IMR-90 (cell line): ENCODE measurements around the gene ADPRHL1. TPM values are rescaled to one million over a fixed set of nuclear protein-coding genes. Genes with fewer than 3 reads are reported as not detected.

ENCODE experiments used
- ATAC-seq: fragments of 200-7000 bp; cut with Tn5 transposase; 2 replicates; pipeline ENCODE4 v1.9.1; 2020; ENCODE audit warnings: low read depth, mild to moderate bottlenecking, moderate library complexity
- BruUV-seq: library from RNA; stranded (reverse); fragments of 400-500 nt; replicated peaks from 2 replicates; lab custom pipeline; 2021; lab: Mats Ljungman, UMichigan
- CTCF ChIA-PET: fragments of 300-600 bp; formaldehyde crosslinking; extraction: SDS; loops from one replicate; lab custom pipeline; 2021; ENCODE audit warnings: antibody characterized with exemption; lab: Yijun Ruan, JAX
- POLR2A ChIA-PET: fragments of 300-600 bp; sonication (Branson Sonifier 250); formaldehyde crosslinking; loops from one replicate; lab custom pipeline; 2022; ENCODE audit warnings: antibody characterized with exemption; ENCODE audit not compliant: unreplicated experiment; lab: Charles Lee
- DNase-seq: peaks from one replicate; pipeline ENCODE4 v3.0.0; 2013
- H2AFZ ChIP-seq: replicated peaks from 2 replicates; pipeline ENCODE3; 2013; ENCODE audit warnings: low read length, mild to moderate bottlenecking; ENCODE audit not compliant: poor library complexity
- H2AK5ac ChIP-seq: 2 replicates; pipeline ENCODE4 v1.6.1; 2013; ENCODE audit warnings: low read depth, low read length, inconsistent platforms
- H2AK9ac ChIP-seq: replicated peaks from 2 replicates; pipeline ENCODE3; 2013; ENCODE audit warnings: mild to moderate bottlenecking, low read depth, low read length, moderate library complexity; ENCODE audit not compliant: poor library complexity
- H2BK120ac ChIP-seq: 2 replicates; pipeline ENCODE4 v1.6.1; 2013; ENCODE audit warnings: low read depth, low read length, inconsistent platforms
- H2BK15ac ChIP-seq: 3 replicates; pipeline ENCODE4 v1.6.1; 2013; ENCODE audit warnings: low read depth, low read length, inconsistent platforms
- H2BK20ac ChIP-seq: 2 replicates; pipeline ENCODE4 v1.6.1; 2013; ENCODE audit warnings: low read depth, mild to moderate bottlenecking, inconsistent platforms, low read length, moderate library complexity
- H2BK5ac ChIP-seq: 2 replicates; pipeline ENCODE4 v1.6.1; 2013; ENCODE audit warnings: mild to moderate bottlenecking, low read depth, low read length, inconsistent platforms; ENCODE audit not compliant: poor library complexity, severe bottlenecking
- H3K14ac ChIP-seq: replicated peaks from 2 replicates; pipeline ENCODE4 v1.6.1; 2013; ENCODE audit warnings: low read depth, low read length, inconsistent platforms
- H3K18ac ChIP-seq: 2 replicates; pipeline ENCODE4 v1.6.1; 2013; ENCODE audit warnings: low read depth, low read length, control low read depth
- H3K23ac ChIP-seq: 2 replicates; pipeline ENCODE4 v1.6.1; 2013; ENCODE audit warnings: low read depth, low read length, inconsistent platforms
- H3K27ac ChIP-seq: 2 replicates; pipeline ENCODE4 v1.5.1; 2013; ENCODE audit warnings: mild to moderate bottlenecking, control low read depth, low read length; ENCODE audit not compliant: insufficient read depth
- H3K27me3 ChIP-seq: 2 replicates; pipeline ENCODE4 v1.6.1; 2013; ENCODE audit warnings: low read length; ENCODE audit not compliant: control insufficient read depth, insufficient read depth
- H3K36me3 ChIP-seq: 2 replicates; pipeline ENCODE4 v1.6.1; 2013; ENCODE audit warnings: low read length, mixed read lengths; ENCODE audit not compliant: control insufficient read depth, insufficient read depth
- H3K4ac ChIP-seq: 2 replicates; pipeline ENCODE4 v1.6.1; 2013; ENCODE audit warnings: low read depth, low read length, inconsistent platforms
- H3K4me1 ChIP-seq: 2 replicates; pipeline ENCODE4 v1.6.1; 2013; ENCODE audit warnings: low read length, mixed read lengths; ENCODE audit not compliant: control insufficient read depth, insufficient read depth
- H3K4me2 ChIP-seq: 2 replicates; pipeline ENCODE4 v1.6.1; 2013; ENCODE audit warnings: low read depth, mild to moderate bottlenecking, control low read depth, low read length, moderate library complexity
- H3K4me3 ChIP-seq: 2 replicates; pipeline ENCODE4 v1.5.1; 2013; ENCODE audit warnings: low read depth, mild to moderate bottlenecking, control low read depth, low read length, moderate library complexity; ENCODE audit not compliant: insufficient read depth
- H3K56ac ChIP-seq: 2 replicates; pipeline ENCODE4 v1.6.1; 2013; ENCODE audit warnings: low read length, inconsistent platforms; ENCODE audit not compliant: insufficient read depth; ENCODE audit errors: extremely low read depth
- H3K79me1 ChIP-seq, 2 experiments: 2 replicates each; pipeline ENCODE4 v1.6.1; 2013; ENCODE audit warnings: low read length in 2 of 2, inconsistent platforms in 1 of 2, low read depth in 1 of 2
- H3K9ac ChIP-seq: 2 replicates; pipeline ENCODE4 v1.6.1; 2013; ENCODE audit warnings: low read depth, low read length, control low read depth
- H3K9me1 ChIP-seq: 2 replicates; pipeline ENCODE4 v1.6.1; 2013; ENCODE audit warnings: low read length, inconsistent platforms; ENCODE audit not compliant: insufficient read depth
- H3K9me3 ChIP-seq: 2 replicates; pipeline ENCODE4 v1.6.1; 2013; ENCODE audit warnings: low read length; ENCODE audit not compliant: control insufficient read depth, insufficient read depth
- H4K20me1 ChIP-seq: 2 replicates; pipeline ENCODE4 v1.6.1; 2013; ENCODE audit warnings: low read length, inconsistent platforms; ENCODE audit not compliant: insufficient read depth
- H4K5ac ChIP-seq: 2 replicates; pipeline ENCODE4 v1.6.1; 2013; ENCODE audit warnings: mild to moderate bottlenecking, low read depth, low read length, control low read depth
- H4K8ac ChIP-seq, 2 experiments: 2 replicates each; pipeline ENCODE4 v1.6.1; 2013; ENCODE audit warnings: low read depth in 2 of 2, low read length in 2 of 2, control low read depth in 1 of 2, inconsistent platforms in 1 of 2
- H4K91ac ChIP-seq: 2 replicates; pipeline ENCODE4 v1.6.1; 2013; ENCODE audit warnings: low read depth, low read length, inconsistent platforms; ENCODE audit not compliant: insufficient read depth
- BHLHE40 ChIP-seq: fragments of 150-350 bp; IDR thresholded peaks from 2 replicates; pipeline ENCODE4 v1.6.1; 2016; ENCODE audit warnings: mild to moderate bottlenecking, low read depth, low read length
- CEBPB ChIP-seq: IDR thresholded peaks from 2 replicates; pipeline ENCODE4 v1.6.1; 2012; ENCODE audit warnings: low read depth, low read length, improper control_type of control experiment
- CHD1 ChIP-seq: IDR thresholded peaks from 2 replicates; pipeline ENCODE4 v1.6.1; 2012; ENCODE audit warnings: low read depth, low read length, improper control_type of control experiment
- CTCF ChIP-seq: conservative IDR thresholded peaks from 2 replicates; pipeline ENCODE4 v1.5.1; 2012; ENCODE audit warnings: mild to moderate bottlenecking, low read depth, low read length, improper control_type of control experiment
- ELK1 ChIP-seq: fragments of 150-350 bp; IDR thresholded peaks from 2 replicates; pipeline ENCODE4 v1.6.1; 2016; ENCODE audit warnings: low read depth, mild to moderate bottlenecking, low read length, moderate library complexity, borderline replicate concordance
- FOS ChIP-seq: fragments of 150-350 bp; IDR thresholded peaks from 2 replicates; pipeline ENCODE4 v1.6.1; 2016; ENCODE audit warnings: low read depth, low read length
- MAFK ChIP-seq: IDR thresholded peaks from 2 replicates; pipeline ENCODE4 v1.6.1; 2012; ENCODE audit warnings: low read depth, low read length, improper control_type of control experiment
- MAZ ChIP-seq: IDR thresholded peaks from 2 replicates; pipeline ENCODE4 v1.6.1; 2012; ENCODE audit warnings: low read depth, mild to moderate bottlenecking, low read length, improper control_type of control experiment, moderate library complexity, borderline replicate concordance
- MXI1 ChIP-seq: IDR thresholded peaks from 2 replicates; pipeline ENCODE4 v1.6.1; 2012; ENCODE audit warnings: low read depth, mild to moderate bottlenecking, low read length, moderate library complexity, borderline replicate concordance
- NFE2L2 ChIP-seq: fragments of 150-350 bp; IDR thresholded peaks from 2 replicates; pipeline ENCODE4 v1.6.1; 2016; ENCODE audit warnings: low read depth, mild to moderate bottlenecking, low read length
- POLR2A ChIP-seq: IDR thresholded peaks from 2 replicates; pipeline ENCODE4 v1.6.1; 2012; ENCODE audit warnings: mild to moderate bottlenecking, low read depth, low read length
- RAD21 ChIP-seq: IDR thresholded peaks from 2 replicates; pipeline ENCODE4 v1.6.1; 2012; ENCODE audit warnings: low read length, improper control_type of control experiment
- RCOR1 ChIP-seq: IDR thresholded peaks from 2 replicates; pipeline ENCODE4 v1.6.1; 2012; ENCODE audit warnings: mild to moderate bottlenecking, low read length, improper control_type of control experiment; ENCODE audit not compliant: insufficient replicate concordance
- RFX5 ChIP-seq: IDR thresholded peaks from 2 replicates; pipeline ENCODE4 v1.8.0; 2012; ENCODE audit warnings: low read depth, mild to moderate bottlenecking, low read length, moderate library complexity
- SMC3 ChIP-seq: fragments of 150-350 bp; IDR thresholded peaks from 2 replicates; pipeline ENCODE4 v1.6.1; 2016; ENCODE audit warnings: low read depth, mild to moderate bottlenecking, antibody characterized with exemption, low read length, moderate library complexity
- USF2 ChIP-seq: fragments of 150-350 bp; IDR thresholded peaks from 2 replicates; pipeline ENCODE4 v1.6.1; 2017; ENCODE audit warnings: mild to moderate bottlenecking, antibody characterized with exemption, low read length, low read depth
- WGBS, 2 experiments: methylation state at CpG; one replicate each; pipeline versions ENCODE4 v1.1.5 to v1.1.7; 2013; ENCODE audit warnings: missing lambda C conversion rate in 2 of 2; ENCODE audit not compliant: insufficient read length in 1 of 2; ENCODE audit errors: extremely low coverage in 2 of 2; 5-methylcytosine and 5-hydroxymethylcytosine counted together
- dilution Hi-C: fragments of 300-500 bp; cut with HindIII; formaldehyde crosslinking; loops from one replicate; pipeline ENCODE4 v1.14.3; 2018; ENCODE audit warnings: low sequenced_read_pairs; ENCODE audit not compliant: unreplicated experiment
- in situ Hi-C: fragments of 300-500 bp; cut with MboI; formaldehyde crosslinking; loops from 3 replicates; pipeline ENCODE4 v1.14.3; 2019; ENCODE audit warnings: low sequenced_read_pairs, inconsistent platforms, mixed read lengths
- intact Hi-C: fragments of 100-400 bp; cut with micrococcal nuclease; formaldehyde crosslinking; loops from 2 replicates; pipeline ENCODE4 v1.10.0; 2022
- polyA plus RNA-seq, 3 experiments: library from polyadenylated mRNA; depleted of rRNA; stranded (reverse); fragments of >200 nt; gene quantifications; 2 replicates each; pipeline ENCODE4 v1.2.3, GENCODE V29; 2012; ENCODE audit warnings: low replicate concordance in 1 of 3
- total RNA-seq: library from RNA; depleted of rRNA; stranded (reverse); fragments of >200 nt; gene quantifications from 2 replicates; pipeline ENCODE4 v1.2.3, GENCODE V29; 2012

The ADPRHL1 gene
- total and polyA plus RNA-seq, 2 of the 4 experiments (the other 2 are of a cell fraction): 0.36 to 0.67 TPM

GRCh38 chr13:113500530-113501265 is 47.4 kb upstream of the ADPRHL1 start:
- H2AK9ac ChIP-seq: no peak overlapping the region
- H2BK120ac ChIP-seq: no peak overlapping the region
- ChIA-PET CTCF (no interaction called here), POLR2A (no interaction called here)
- H3K9me3 ChIP-seq: no peaks in the 10 kb centered on the region
- H3K23ac ChIP-seq: no peak overlapping the region
- H3K18ac ChIP-seq: no peak overlapping the region
- no peak overlapping the region for H2BK5ac ChIP-seq
- H4K8ac ChIP-seq: no peak overlapping the region
- H3K9me1 ChIP-seq: peaks cover 16% of the 10 kb centered on the region; the same call in 1 of the 2 replicates
- no peak overlapping the region for H3K4me2 ChIP-seq
- ATAC-seq: no peak
- dilution Hi-C loops (no loop called here), intact Hi-C loops (no loop called here), in situ Hi-C loops (no loop called here)
- no TSS peak for BruUV-seq
- H3K27ac ChIP-seq: no peak overlapping the region
- H3K4ac ChIP-seq: no peak overlapping the region
- TF ChIP-seq CEBPB (no peak), CTCF (no peak), MAZ (no peak), BHLHE40 (no peak), FOS (no peak), SMC3 (no peak), USF2 (no peak), ELK1 (no peak), RAD21 (no peak), POLR2A (no peak), RCOR1 (no peak), MXI1 (no peak), CHD1 (no peak), NFE2L2 (no peak), MAFK (no peak), RFX5 (no peak)
- H3K9ac ChIP-seq: no peak overlapping the region
- peaks cover 31% of the 10 kb centered on the region for H4K20me1 ChIP-seq
- DNase-seq: no peak
- H3K36me3 ChIP-seq: peaks cover 62% of the 10 kb centered on the region
- no peak overlapping the region for H3K56ac ChIP-seq
- no peak overlapping the region for H2BK15ac ChIP-seq
- H4K91ac ChIP-seq: no peak overlapping the region
- no peak overlapping the region for H2AK5ac ChIP-seq
- H3K14ac ChIP-seq: no peak overlapping the region
- H3K79me1 ChIP-seq: peaks cover 42 to 65% of the 10 kb centered on the region in 2 experiments
- H3K27me3 ChIP-seq: no peaks in the 10 kb centered on the region
- 98% methylated on average over 6 of the region's 11 CpGs; no CpG with 5 or more reads in 1 of the 2 experiments for WGBS, 2 experiments
- no peak overlapping the region for H4K5ac ChIP-seq
- no peak overlapping the region for H2AFZ ChIP-seq
- no peak overlapping the region for H2BK20ac ChIP-seq
- peaks cover 10% of the 10 kb centered on the region; the same call in 1 of the 2 replicates for H3K4me1 ChIP-seq
- no peak overlapping the region for H3K4me3 ChIP-seq
